NCI-H748 (cell line): Measurements from ENCODE around the gene FOXL1.

ENCODE experiments used
- DNase-seq: peaks from one replicate; lab custom pipeline; 2025; ENCODE audit not compliant: unreplicated experiment; lab: John Stamatoyannopoulos, UW

FOXL1 gene

GRCh38 chr16:86578061-86578599 is at the start of gene FOXL1:
Gene FOXL1 (plus strand): TSS chr16:86578549. CDS start chr16:86578724, 175 bp downstream.
- no peak for DNase-seq

- no peak for DNase-seq
Observed at GRCh38 chr16:86529160-86529559, 49.2 kb upstream of the FOXL1 start.

- DNase-seq = no peak
Observed at GRCh38 chr16:86530251-86531190, 47.8 kb upstream of the FOXL1 start.

- DNase-seq = no peak
Observed at GRCh38 chr16:86531191-86531545, 47.2 kb upstream of the FOXL1 start.

- no peak for DNase-seq
Observed at GRCh38 chr16:86531641-86532525, 46.5 kb upstream of the FOXL1 start.

GRCh38 chr16:86532526-86532815 is 45.9 kb upstream of the FOXL1 start:
- DNase-seq = no peak

GRCh38 chr16:86533076-86533475 is 45.3 kb upstream of the FOXL1 start:
- DNase-seq = no peak

- no peak for DNase-seq
Observed at GRCh38 chr16:86533767-86534351, 44.5 kb upstream of the FOXL1 start.

GRCh38 chr16:86534779-86535615 is 43.4 kb upstream of the FOXL1 start:
- DNase-seq = no peak

- DNase-seq = no peak
Observed at GRCh38 chr16:86536621-86537020, 41.7 kb upstream of the FOXL1 start.

GRCh38 chr16:86537486-86537885 is 40.9 kb upstream of the FOXL1 start:
- DNase-seq = no peak

GRCh38 chr16:86538196-86538780 is 40.1 kb upstream of the FOXL1 start:
- no peak for DNase-seq

GRCh38 chr16:86540894-86541293 is 37.5 kb upstream of the FOXL1 start:
- DNase-seq = no peak

GRCh38 chr16:86541560-86541959 is 36.8 kb upstream of the FOXL1 start:
- DNase-seq = no peak

- no peak for DNase-seq
Observed at GRCh38 chr16:86542756-86543750, 35.3 kb upstream of the FOXL1 start.

GRCh38 chr16:86545481-86545880 is 32.9 kb upstream of the FOXL1 start:
- no peak for DNase-seq

- no peak for DNase-seq
Observed at GRCh38 chr16:86545954-86546637, 32.3 kb upstream of the FOXL1 start.

GRCh38 chr16:86546638-86547013 is 31.7 kb upstream of the FOXL1 start:
- no peak for DNase-seq
